WTC11 (cell line): Measurements from ENCODE around the gene GSTO1. TPM values are rescaled to one million over a fixed set of nuclear protein-coding genes. Genes with fewer than 3 reads are reported as not detected.

Source experiments
- ATAC-seq: fragments of 200-7000 bp; cut with Tn5 transposase; 2 replicates; pipeline ENCODE4 v1.10.0; 2021; ENCODE audit warnings: mild to moderate bottlenecking, moderate library complexity
- CTCF ChIA-PET: fragments of 300-600 bp; sonication (Branson Sonifier 250); formaldehyde crosslinking; loops from one replicate; lab custom pipeline; 2021; ENCODE audit warnings: antibody characterized with exemption; lab: Charles Lee
- POLR2A ChIA-PET: fragments of 350-600 bp; sonication (Branson Sonifier 250); formaldehyde crosslinking; loops from one replicate; lab custom pipeline; 2021; ENCODE audit warnings: antibody characterized with exemption; lab: Charles Lee
- DNase-seq: peaks from one replicate; pipeline ENCODE4 v3.0.0; 2021; ENCODE audit warnings: low spot score
- H3K27ac Mint-ChIP-seq: 2 replicates; pipeline ENCODE4 v1.8.0; 2021; ENCODE audit warnings: mixed read lengths
- H3K27me3 Mint-ChIP-seq: 2 replicates; pipeline ENCODE4 v1.8.0; 2021; ENCODE audit warnings: low read depth, mild to moderate bottlenecking, moderate library complexity, mixed read lengths
- H3K36me3 Mint-ChIP-seq: 2 replicates; pipeline ENCODE4 v1.8.0; 2021; ENCODE audit warnings: mixed read lengths
- H3K4me1 Mint-ChIP-seq: 2 replicates; pipeline ENCODE4 v1.8.0; 2022; ENCODE audit warnings: mixed read lengths
- H3K4me3 Mint-ChIP-seq: 2 replicates; pipeline ENCODE4 v1.8.0; 2021; ENCODE audit warnings: mild to moderate bottlenecking, moderate library complexity, mixed read lengths
- H3K9me3 Mint-ChIP-seq: 2 replicates; pipeline ENCODE4 v1.8.0; 2021; ENCODE audit warnings: mixed read lengths
- ATF6 ChIP-seq: sonication (generic); formaldehyde crosslinking; IDR thresholded peaks from 2 replicates; pipeline ENCODE4 v1.8.1; 2023; ENCODE audit warnings: mild to moderate bottlenecking, missing genetic modification reagents
- CREB1 ChIP-seq: sonication (generic); formaldehyde crosslinking; IDR thresholded peaks from 2 replicates; pipeline ENCODE4 v1.8.0; 2023; ENCODE audit warnings: mild to moderate bottlenecking, missing genetic modification reagents
- CREM ChIP-seq: sonication (generic); formaldehyde crosslinking; IDR thresholded peaks from 2 replicates; pipeline ENCODE4 v1.8.1; 2022; ENCODE audit warnings: mild to moderate bottlenecking, missing genetic modification reagents, moderate library complexity
- CTCF ChIP-seq: fragments of 200-600 bp; IDR thresholded peaks from 2 replicates; pipeline ENCODE4 v1.8.0; 2022; ENCODE audit warnings: antibody characterized with exemption
- E2F1 ChIP-seq: sonication (generic); formaldehyde crosslinking; IDR thresholded peaks from 2 replicates; pipeline ENCODE4 v1.8.0; 2022; ENCODE audit warnings: mild to moderate bottlenecking, missing genetic modification reagents
- EMX1 ChIP-seq: fragments of 250-450 bp; sonication (Bioruptor Pico); IDR thresholded peaks from 2 replicates; pipeline ENCODE4 v1.8.0; 2021; ENCODE audit warnings: mild to moderate bottlenecking
- FOXP1 ChIP-seq: sonication (generic); formaldehyde crosslinking; IDR thresholded peaks from 2 replicates; pipeline ENCODE4 v1.8.0; 2022; ENCODE audit warnings: missing genetic modification reagents, mild to moderate bottlenecking, moderate library complexity, borderline replicate concordance
- GABPB1 ChIP-seq: sonication (generic); formaldehyde crosslinking; IDR thresholded peaks from 2 replicates; pipeline ENCODE4 v1.8.1; 2023; ENCODE audit warnings: mild to moderate bottlenecking, missing genetic modification reagents
- KAT7 ChIP-seq: sonication (generic); formaldehyde crosslinking; IDR thresholded peaks from 2 replicates; pipeline ENCODE4 v1.8.1; 2023; ENCODE audit warnings: missing genetic modification reagents, mild to moderate bottlenecking, borderline replicate concordance
- NR2C2 ChIP-seq: sonication (generic); formaldehyde crosslinking; IDR thresholded peaks from 2 replicates; pipeline ENCODE4 v1.8.0; 2022; ENCODE audit warnings: mild to moderate bottlenecking, missing genetic modification reagents
- SOX15 ChIP-seq: fragments of 250-450 bp; sonication (Bioruptor Pico); IDR thresholded peaks from 2 replicates; pipeline ENCODE4 v1.9.0; 2021; ENCODE audit warnings: mild to moderate bottlenecking
- SP1 ChIP-seq: sonication (generic); formaldehyde crosslinking; conservative IDR thresholded peaks from 2 replicates; pipeline ENCODE4 v1.8.1; 2022; ENCODE audit warnings: missing genetic modification reagents
- USF1 ChIP-seq: sonication (generic); formaldehyde crosslinking; IDR thresholded peaks from 2 replicates; pipeline ENCODE4 v1.8.0; 2022; ENCODE audit warnings: mild to moderate bottlenecking, missing genetic modification reagents
- ZMAT4 ChIP-seq: fragments of 250-450 bp; sonication (Bioruptor Pico); IDR thresholded peaks from 2 replicates; pipeline ENCODE4 v1.9.0; 2021; ENCODE audit warnings: mild to moderate bottlenecking
- ZNF138 ChIP-seq: sonication (generic); formaldehyde crosslinking; conservative IDR thresholded peaks from 2 replicates; pipeline ENCODE4 v1.8.1; 2022; ENCODE audit warnings: mild to moderate bottlenecking, moderate library complexity, missing genetic modification reagents
- ZNF317 ChIP-seq: sonication (generic); formaldehyde crosslinking; IDR thresholded peaks from 2 replicates; pipeline ENCODE4 v1.8.1; 2023; ENCODE audit warnings: low read depth, mild to moderate bottlenecking, moderate library complexity, missing genetic modification reagents, borderline replicate concordance
- ZNF396 ChIP-seq: fragments of 250-450 bp; sonication (Bioruptor Pico); IDR thresholded peaks from 2 replicates; pipeline ENCODE4 v1.8.0; 2021; ENCODE audit warnings: mild to moderate bottlenecking, moderate library complexity, borderline replicate concordance
- ZNF416 ChIP-seq: fragments of 250-450 bp; sonication (Bioruptor Pico); IDR thresholded peaks from 2 replicates; pipeline ENCODE4 v1.9.0; 2021; ENCODE audit warnings: mild to moderate bottlenecking, inconsistent platforms
- ZNF425 ChIP-seq: fragments of 250-450 bp; sonication (Bioruptor Pico); conservative IDR thresholded peaks from 2 replicates; pipeline ENCODE4 v1.9.0; 2021; ENCODE audit warnings: mild to moderate bottlenecking
- ZNF532 ChIP-seq: fragments of 250-450 bp; sonication (Bioruptor Pico); IDR thresholded peaks from 2 replicates; pipeline ENCODE4 v1.9.0; 2021; ENCODE audit warnings: mild to moderate bottlenecking, borderline replicate concordance
- total RNA-seq: library from RNA; stranded (reverse); gene quantifications from 3 replicates; pipeline ENCODE4 v1.2.3, GENCODE V29; 2021

GSTO1 gene
- total RNA-seq, 1 experiment from 2014 or later, result 87.9 TPM

GRCh38 chr10:104257235-104257634 lies 2.5 kb downstream of the GSTO1 start:
- CTCF ChIA-PET, result interaction anchor here (5.0 kb wide), 1 partner anchor 17 kb away, joined by 56 read pairs; no protein-coding TSS in a partner anchor
- TF ChIP-seq CREB1 (no peak), ZMAT4 (CRISPR knock-in tag) (no peak), FOXP1 (CRISPR knock-in tag) (no peak), ATF6 (CRISPR knock-in tag) (no peak), USF1 (CRISPR knock-in tag) (no peak), E2F1 (CRISPR knock-in tag) (no peak), ZNF532 (CRISPR knock-in tag) (no peak), SOX15 (no peak), ZNF396 (CRISPR knock-in tag) (no peak)
- TF ChIP-seq, all 79 proteins: peak for 0
- Mint-ChIP-seq H3K9me3 (peaks cover under 1% of the 10 kb centered on the region; the same call in 1 of the 2 replicates), H3K27ac (no peak overlapping the region), H3K36me3 (peaks cover 44% of the 10 kb centered on the region), H3K4me1 (peaks cover 38% of the 10 kb centered on the region), H3K27me3 (peaks cover 4% of the 10 kb centered on the region), H3K4me3 (no peak overlapping the region)
- ATAC-seq, result no peak
- POLR2A ChIA-PET, result no interaction called here
- no peak for DNase-seq

GRCh38 chr10:104258209-104258608 lies 3.5 kb downstream of the GSTO1 start:
- ATAC-seq, result no peak
- Mint-ChIP-seq H3K36me3 (peaks cover 44% of the 10 kb centered on the region), H3K4me3 (no peak overlapping the region), H3K4me1 (peaks cover 29% of the 10 kb centered on the region), H3K27me3 (no peaks in the 10 kb centered on the region), H3K9me3 (no peaks in the 10 kb centered on the region), H3K27ac (no peak overlapping the region)
- TF ChIP-seq KAT7 (CRISPR knock-in tag) (no peak), ZNF396 (CRISPR knock-in tag) (no peak)
- ChIA-PET POLR2A (no interaction called here), CTCF (interaction anchor here (0.9 kb wide), 1 partner anchor 17 kb away, joined by 4 read pairs; no protein-coding TSS in a partner anchor)
- no peak for DNase-seq

GRCh38 chr10:104259456-104259855 lies 4.8 kb downstream of the GSTO1 start:
- DNase-seq, result no peak
- peaks cover 17% of the 10 kb centered on the region for H3K4me1 Mint-ChIP-seq
- no peak for ATAC-seq
- no peak overlapping the region for H3K4me3 Mint-ChIP-seq
- H3K27me3 Mint-ChIP-seq, result no peaks in the 10 kb centered on the region
- H3K36me3 Mint-ChIP-seq, result peaks cover 51% of the 10 kb centered on the region
- ChIA-PET CTCF (interaction anchor here (1.7 kb wide), 1 partner anchor 214 kb away, joined by 5 read pairs; no protein-coding TSS in a partner anchor), POLR2A (no interaction called here)
- H3K9me3 Mint-ChIP-seq, result no peaks in the 10 kb centered on the region
- no peak overlapping the region for H3K27ac Mint-ChIP-seq
- TF ChIP-seq ZNF425 (CRISPR knock-in tag), result no peak
- no peak for TF ChIP-seq CTCF
- TF ChIP-seq ZNF317 (CRISPR knock-in tag), result no peak
- no peak for TF ChIP-seq GABPB1 (CRISPR knock-in tag)
- TF ChIP-seq NR2C2 (CRISPR knock-in tag), result no peak
- TF ChIP-seq EMX1 (CRISPR knock-in tag), result no peak
- TF ChIP-seq ZNF138 (CRISPR knock-in tag), result no peak
- no peak for TF ChIP-seq SP1
- TF ChIP-seq CREM (CRISPR knock-in tag), result no peak
- TF ChIP-seq ZNF416 (CRISPR knock-in tag), result no peak
